Nephron progenitor cell (in vitro differentiated cells): ENCODE data around the gene SHROOM3.

Experiments
- DNase-seq: peaks from one replicate; pipeline ENCODE4 v3.0.0; 2021
- H3K27ac Mint-ChIP-seq: 2 replicates; pipeline ENCODE4 v1.8.0; 2021; ENCODE audit warnings: mild to moderate bottlenecking, moderate library complexity, mixed read lengths
- H3K27me3 Mint-ChIP-seq: 2 replicates; pipeline ENCODE4 v1.8.0; 2021; ENCODE audit warnings: mild to moderate bottlenecking, low read depth, mixed read lengths; ENCODE audit not compliant: poor library complexity
- H3K36me3 Mint-ChIP-seq: 2 replicates; pipeline ENCODE4 v1.8.0; 2021; ENCODE audit warnings: low read depth, mixed read lengths
- H3K4me1 Mint-ChIP-seq: 2 replicates; pipeline ENCODE4 v1.8.0; 2021; ENCODE audit warnings: mixed read lengths
- H3K4me3 Mint-ChIP-seq: 2 replicates; pipeline ENCODE4 v1.8.0; 2021; ENCODE audit warnings: mild to moderate bottlenecking, moderate library complexity, mixed read lengths
- H3K9me3 Mint-ChIP-seq: 2 replicates; pipeline ENCODE4 v1.8.0; 2021; ENCODE audit warnings: mild to moderate bottlenecking, moderate library complexity, mixed read lengths
- CTCF ChIP-seq: fragments of 200-600 bp; sonication (generic); IDR thresholded peaks from 2 replicates; pipeline ENCODE4 v1.5.0; 2021; ENCODE audit warnings: antibody characterized with exemption

Gene SHROOM3

GRCh38 chr4:76595435-76595834, 160.4 kb downstream of the SHROOM3 start:
- H3K36me3 Mint-ChIP-seq = peaks cover 32% of the 10 kb centered on the region

GRCh38 chr4:76596713-76597112, 161.7 kb downstream of the SHROOM3 start:
- Mint-ChIP-seq H3K36me3 (peaks cover 30% of the 10 kb centered on the region), H3K4me3 (no peak overlapping the region), H3K27ac (no peak overlapping the region), H3K4me1 (peaks cover 52% of the 10 kb centered on the region), H3K27me3 (no peaks in the 10 kb centered on the region), H3K9me3 (peaks cover 4% of the 10 kb centered on the region)
- DNase-seq = no peak
- TF ChIP-seq CTCF = no peak

More at GRCh38 chr4:76595435-76595834, 160.4 kb downstream of the SHROOM3 start:
- H3K4me1 Mint-ChIP-seq = peaks cover 58% of the 10 kb centered on the region
- H3K27me3 Mint-ChIP-seq = no peaks in the 10 kb centered on the region
- H3K9me3 Mint-ChIP-seq = peaks cover 4% of the 10 kb centered on the region
- no peak for DNase-seq
- TF ChIP-seq CTCF = no peak
- H3K4me3 Mint-ChIP-seq = no peak overlapping the region
- H3K27ac Mint-ChIP-seq = no peak overlapping the region

- no peak for DNase-seq
- peaks cover 25% of the 10 kb centered on the region for H3K36me3 Mint-ChIP-seq
- no peaks in the 10 kb centered on the region for H3K27me3 Mint-ChIP-seq
- H3K27ac Mint-ChIP-seq = peak overlapping the region; percentile 19
- no peak for TF ChIP-seq CTCF
- H3K4me3 Mint-ChIP-seq = no peak overlapping the region
- peaks cover 50% of the 10 kb centered on the region for H3K4me1 Mint-ChIP-seq
- peaks cover 4% of the 10 kb centered on the region for H3K9me3 Mint-ChIP-seq
Observed at GRCh38 chr4:76597423-76597979, 162.5 kb downstream of the SHROOM3 start.

- Mint-ChIP-seq H3K27ac (no peak overlapping the region), H3K36me3 (peaks cover 6% of the 10 kb centered on the region), H3K27me3 (no peaks in the 10 kb centered on the region), H3K4me3 (no peak overlapping the region), H3K9me3 (no peaks in the 10 kb centered on the region), H3K4me1 (peaks cover 63% of the 10 kb centered on the region)
- no peak for DNase-seq
- TF ChIP-seq CTCF = no peak
Observed at GRCh38 chr4:76600447-76600846, 165.4 kb downstream of the SHROOM3 start.

GRCh38 chr4:76601791-76602190, 166.8 kb downstream of the SHROOM3 start:
- Mint-ChIP-seq H3K4me1 (peaks cover 68% of the 10 kb centered on the region), H3K4me3 (no peak overlapping the region), H3K9me3 (no peaks in the 10 kb centered on the region), H3K36me3 (no peaks in the 10 kb centered on the region), H3K27me3 (no peaks in the 10 kb centered on the region), H3K27ac (peak overlapping the region; percentile 68)
- TF ChIP-seq CTCF = no peak
- no peak for DNase-seq

GRCh38 chr4:76605099-76605563, 170.1 kb downstream of the SHROOM3 start:
- Mint-ChIP-seq H3K27ac (peak overlapping the region; percentile 65), H3K4me1 (peaks cover 78% of the 10 kb centered on the region), H3K9me3 (no peaks in the 10 kb centered on the region), H3K36me3 (no peaks in the 10 kb centered on the region), H3K27me3 (no peaks in the 10 kb centered on the region), H3K4me3 (no peak overlapping the region)
- DNase-seq = no peak
- no peak for TF ChIP-seq CTCF
